ENCODE results near the gene TUBGCP3.

Gene TUBGCP3

DNA sequence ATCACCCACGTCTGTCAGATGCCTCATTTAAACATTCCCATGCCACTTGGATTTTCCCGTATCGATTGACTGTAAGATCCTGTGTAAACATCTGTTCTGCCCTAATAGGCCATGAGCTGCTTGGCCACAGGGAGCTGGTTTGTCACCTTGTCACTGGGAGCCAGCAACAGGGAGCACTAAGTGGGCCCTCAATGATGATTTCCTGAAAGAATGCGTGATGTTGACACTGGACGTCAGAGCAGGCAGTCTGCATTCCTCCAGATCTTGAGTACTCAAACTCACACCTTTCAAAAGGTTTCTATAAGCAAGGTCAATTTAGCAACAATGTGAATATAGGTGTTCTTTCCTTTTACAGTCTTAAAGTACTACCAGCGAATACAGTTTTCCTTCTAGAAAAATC lies 78.8 kb downstream of the TUBGCP3 start:
- no peak overlapping the region for H2AFZ ChIP-seq (ENCODE audit: low read depth)
- H3K4me3 ChIP-seq (IDR thresholded peaks at IDR 0.05; ENCODE audit: insufficient read depth, low read depth, low read length): no peak overlapping the region
- no peak overlapping the region for H3K27ac ChIP-seq
- no peaks in the 10 kb centered on the region for H4K20me1 ChIP-seq (ENCODE audit: insufficient read depth)
- H3K79me2 ChIP-seq (ENCODE audit: insufficient read depth, low read depth): no peaks in the 10 kb centered on the region
- H3K4me2 ChIP-seq: no peak overlapping the region
- TF ChIP-seq, protein P1, sequence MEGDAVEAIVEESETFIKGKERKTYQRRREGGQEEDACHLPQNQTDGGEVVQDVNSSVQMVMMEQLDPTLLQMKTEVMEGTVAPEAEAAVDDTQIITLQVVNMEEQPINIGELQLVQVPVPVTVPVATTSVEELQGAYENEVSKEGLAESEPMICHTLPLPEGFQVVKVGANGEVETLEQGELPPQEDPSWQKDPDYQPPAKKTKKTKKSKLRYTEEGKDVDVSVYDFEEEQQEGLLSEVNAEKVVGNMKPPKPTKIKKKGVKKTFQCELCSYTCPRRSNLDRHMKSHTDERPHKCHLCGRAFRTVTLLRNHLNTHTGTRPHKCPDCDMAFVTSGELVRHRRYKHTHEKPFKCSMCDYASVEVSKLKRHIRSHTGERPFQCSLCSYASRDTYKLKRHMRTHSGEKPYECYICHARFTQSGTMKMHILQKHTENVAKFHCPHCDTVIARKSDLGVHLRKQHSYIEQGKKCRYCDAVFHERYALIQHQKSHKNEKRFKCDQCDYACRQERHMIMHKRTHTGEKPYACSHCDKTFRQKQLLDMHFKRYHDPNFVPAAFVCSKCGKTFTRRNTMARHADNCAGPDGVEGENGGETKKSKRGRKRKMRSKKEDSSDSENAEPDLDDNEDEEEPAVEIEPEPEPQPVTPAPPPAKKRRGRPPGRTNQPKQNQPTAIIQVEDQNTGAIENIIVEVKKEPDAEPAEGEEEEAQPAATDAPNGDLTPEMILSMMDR (conservative IDR thresholded peaks at IDR 0.05; ENCODE audit: low read depth, low read length): no peak
- H3K9ac ChIP-seq: no peak overlapping the region
- no peaks in the 10 kb centered on the region for H3K27me3 ChIP-seq (ENCODE audit: insufficient read depth, low read depth)
- no peaks in the 10 kb centered on the region for H3K4me1 ChIP-seq (ENCODE audit: low read depth, poor library complexity, severe bottlenecking)
- no peaks in the 10 kb centered on the region for H3K36me3 ChIP-seq (ENCODE audit: insufficient read depth)

DNA sequence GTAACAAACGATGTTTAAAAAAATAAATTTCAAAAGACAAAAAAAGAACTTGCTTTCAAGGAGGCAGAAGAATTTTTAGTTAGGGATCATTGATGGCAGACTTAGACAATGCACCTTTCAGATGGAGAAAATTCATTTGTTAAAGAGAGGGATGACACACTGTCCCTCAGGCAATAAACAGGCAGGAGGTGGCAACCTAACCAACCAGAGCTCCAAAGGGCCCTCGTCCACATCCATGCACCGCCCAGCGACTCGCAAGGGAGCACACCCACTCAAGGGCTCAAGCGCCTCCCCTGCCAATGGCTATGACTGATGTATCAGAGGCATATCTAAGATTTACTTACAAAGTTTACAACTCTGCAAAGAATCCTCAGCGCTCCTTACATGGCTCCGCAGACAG lies 81.9 kb downstream of the TUBGCP3 start:
- Histone ChIP-seq H3K4me1 (ENCODE audit: low read depth, poor library complexity, severe bottlenecking) (no peaks in the 10 kb centered on the region), H3K27me3 (ENCODE audit: insufficient read depth, low read depth) (no peaks in the 10 kb centered on the region), H3K36me3 (ENCODE audit: insufficient read depth) (no peaks in the 10 kb centered on the region), H3K4me2 (no peak overlapping the region), H3K79me2 (ENCODE audit: insufficient read depth, low read depth) (no peaks in the 10 kb centered on the region), H2AFZ (ENCODE audit: low read depth) (no peak overlapping the region), H3K4me3 (IDR thresholded peaks at IDR 0.05; ENCODE audit: insufficient read depth, low read depth, low read length) (no peak overlapping the region), H3K9ac (no peak overlapping the region), H3K27ac (no peak overlapping the region), H4K20me1 (ENCODE audit: insufficient read depth) (no peaks in the 10 kb centered on the region)
- TF ChIP-seq, protein P1 (conservative IDR thresholded peaks at IDR 0.05; ENCODE audit: low read depth, low read length): no peak

DNA sequence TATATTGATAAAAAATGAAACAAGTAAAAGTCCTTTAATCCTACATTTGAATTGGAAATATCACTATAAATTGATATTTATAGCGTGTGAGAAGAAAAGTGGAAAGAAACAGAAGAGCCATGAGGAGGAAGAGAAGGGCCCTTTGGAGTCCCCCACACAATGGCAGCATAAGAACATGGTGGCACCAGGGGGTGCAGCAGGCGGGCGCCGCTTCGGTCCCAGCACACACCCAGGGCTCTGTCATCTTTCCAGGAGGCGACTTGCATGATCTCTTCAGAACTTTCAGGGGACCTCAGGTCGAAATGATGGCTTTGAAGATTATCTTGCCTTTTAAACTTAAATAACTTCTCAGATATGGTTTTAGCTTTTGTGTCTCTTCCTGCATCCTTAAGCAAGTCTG lies 91.8 kb downstream of the TUBGCP3 start:
- no peaks in the 10 kb centered on the region for H3K4me1 ChIP-seq (ENCODE audit: low read depth, poor library complexity, severe bottlenecking)
- H4K20me1 ChIP-seq (ENCODE audit: insufficient read depth): no peaks in the 10 kb centered on the region
- no peak overlapping the region for H3K9ac ChIP-seq
- H3K27me3 ChIP-seq (ENCODE audit: insufficient read depth, low read depth): no peaks in the 10 kb centered on the region
- H3K27ac ChIP-seq: no peak overlapping the region
- no peak overlapping the region for H3K4me3 ChIP-seq (IDR thresholded peaks at IDR 0.05; ENCODE audit: insufficient read depth, low read depth, low read length)
- H3K79me2 ChIP-seq (ENCODE audit: insufficient read depth, low read depth): no peaks in the 10 kb centered on the region
- H3K36me3 ChIP-seq (ENCODE audit: insufficient read depth): no peaks in the 10 kb centered on the region
- no peak overlapping the region for H3K4me2 ChIP-seq
- H2AFZ ChIP-seq (ENCODE audit: low read depth): no peak overlapping the region
- TF ChIP-seq, protein P1 (conservative IDR thresholded peaks at IDR 0.05; ENCODE audit: low read depth, low read length): no peak

DNA sequence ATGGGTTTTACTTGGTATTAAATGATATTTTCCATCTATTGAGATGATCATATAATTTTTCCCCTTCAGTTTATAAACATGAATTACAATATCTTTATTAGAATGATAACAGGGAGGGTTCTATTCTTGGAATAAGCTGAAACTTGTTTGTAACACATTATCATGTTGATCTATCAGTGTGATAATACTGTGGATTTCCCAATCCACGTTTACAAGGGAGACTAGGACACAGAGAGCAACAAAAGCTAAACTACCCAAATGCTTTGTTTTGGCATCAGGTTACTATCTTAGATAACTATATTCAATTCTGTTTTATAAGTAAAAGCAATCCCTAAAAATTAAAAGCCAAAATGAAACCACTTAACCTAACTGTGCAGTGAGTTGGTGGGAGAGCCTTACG lies 92.5 kb downstream of the TUBGCP3 start:
- no peak overlapping the region for H2AFZ ChIP-seq (ENCODE audit: low read depth)
- no peaks in the 10 kb centered on the region for H3K79me2 ChIP-seq (ENCODE audit: insufficient read depth, low read depth)
- TF ChIP-seq, protein P1 (conservative IDR thresholded peaks at IDR 0.05; ENCODE audit: low read depth, low read length): no peak
- no peak overlapping the region for H3K9ac ChIP-seq
- H3K27ac ChIP-seq: no peak overlapping the region
- H3K27me3 ChIP-seq (ENCODE audit: insufficient read depth, low read depth): no peaks in the 10 kb centered on the region
- no peak overlapping the region for H3K4me3 ChIP-seq (IDR thresholded peaks at IDR 0.05; ENCODE audit: insufficient read depth, low read depth, low read length)
- no peak overlapping the region for H3K4me2 ChIP-seq
- no peaks in the 10 kb centered on the region for H3K36me3 ChIP-seq (ENCODE audit: insufficient read depth)
- H4K20me1 ChIP-seq (ENCODE audit: insufficient read depth): no peaks in the 10 kb centered on the region
- no peaks in the 10 kb centered on the region for H3K4me1 ChIP-seq (ENCODE audit: low read depth, poor library complexity, severe bottlenecking)
